ENCODE measurements around the gene TJP1.

- TF ChIP-seq ELF1 (tag; IDR thresholded peaks at IDR 0.05) (no peak), KAT7 (CRISPR knock-in tag; IDR thresholded peaks at IDR 0.05; ENCODE audit: borderline replicate concordance) (no peak), ARID3A (IDR thresholded peaks at IDR 0.05; ENCODE audit: borderline replicate concordance, low read depth, low read length) (no peak), POLR2AphosphoS5 (IDR thresholded peaks at IDR 0.05; ENCODE audit: control insufficient read depth, insufficient read depth, low read depth, low read length) (no peak)
Observed at GRCh38 chr15:29672923-29673809, 149.1 kb downstream of the TJP1 start.
